Uterus (tissue), 2 donors: ENCODE results near the gene GOLGA3.

Experiments used
- POLR2A ChIP-seq, 2 donors: fragments of 450-650 bp; IDR thresholded peaks; one replicate each; pipeline ENCODE4 v1.6.1; 2016; ENCODE audit warnings: antibody characterized with exemption in 2 of 2, mild to moderate bottlenecking in 1 of 2, moderate library complexity in 1 of 2
- TF ChIP-seq, protein P1 (sequence below), 4 experiments: fragments of 200-600 bp in 2 of 4; fragments of 450-650 bp in 2 of 4; sonication (generic) in 2 of 4; IDR thresholded peaks; one replicate each; pipeline ENCODE4 v1.5.1; 2016 to 2019; ENCODE audit warnings: antibody characterized with exemption in 4 of 4, mild to moderate bottlenecking in 2 of 4, moderate library complexity in 1 of 4

DNA sequence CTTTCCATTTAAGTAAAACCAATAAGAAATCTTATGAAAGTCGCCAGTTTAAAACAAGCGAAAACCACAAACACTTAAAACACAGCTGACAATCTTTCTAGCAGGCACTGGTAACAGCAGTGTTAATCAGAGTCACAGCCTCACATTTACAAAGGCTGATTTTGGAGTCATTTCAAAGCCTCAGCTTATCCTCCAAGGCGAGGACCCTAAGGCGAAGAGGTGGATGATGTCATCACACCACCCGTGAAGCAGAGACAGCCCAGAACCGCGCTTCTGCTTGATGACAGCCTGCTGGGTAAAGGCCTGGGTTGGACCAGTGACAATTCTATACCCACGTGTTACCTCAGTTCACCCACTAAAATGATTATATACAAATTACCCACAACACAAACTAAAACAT, 10.1 kb downstream of the GOLGA3 start:
- no peak for TF ChIP-seq POLR2A (IDR thresholded peaks at IDR 0.05)
- TF ChIP-seq, protein P1, sequence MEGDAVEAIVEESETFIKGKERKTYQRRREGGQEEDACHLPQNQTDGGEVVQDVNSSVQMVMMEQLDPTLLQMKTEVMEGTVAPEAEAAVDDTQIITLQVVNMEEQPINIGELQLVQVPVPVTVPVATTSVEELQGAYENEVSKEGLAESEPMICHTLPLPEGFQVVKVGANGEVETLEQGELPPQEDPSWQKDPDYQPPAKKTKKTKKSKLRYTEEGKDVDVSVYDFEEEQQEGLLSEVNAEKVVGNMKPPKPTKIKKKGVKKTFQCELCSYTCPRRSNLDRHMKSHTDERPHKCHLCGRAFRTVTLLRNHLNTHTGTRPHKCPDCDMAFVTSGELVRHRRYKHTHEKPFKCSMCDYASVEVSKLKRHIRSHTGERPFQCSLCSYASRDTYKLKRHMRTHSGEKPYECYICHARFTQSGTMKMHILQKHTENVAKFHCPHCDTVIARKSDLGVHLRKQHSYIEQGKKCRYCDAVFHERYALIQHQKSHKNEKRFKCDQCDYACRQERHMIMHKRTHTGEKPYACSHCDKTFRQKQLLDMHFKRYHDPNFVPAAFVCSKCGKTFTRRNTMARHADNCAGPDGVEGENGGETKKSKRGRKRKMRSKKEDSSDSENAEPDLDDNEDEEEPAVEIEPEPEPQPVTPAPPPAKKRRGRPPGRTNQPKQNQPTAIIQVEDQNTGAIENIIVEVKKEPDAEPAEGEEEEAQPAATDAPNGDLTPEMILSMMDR (IDR thresholded peaks at IDR 0.05) = no peak
